Urinary bladder (tissue), 4 donors: Measurements from ENCODE around the gene RMND1. TPM values are rescaled to one million over a fixed set of nuclear protein-coding genes. Genes with fewer than 3 reads are reported as not detected.

Source experiments
- DNase-seq: peaks from one replicate; pipeline ENCODE4 v3.0.0-alpha.2; 2015; ENCODE audit errors: extremely low spot score
- H3K27ac ChIP-seq: one replicate; pipeline ENCODE4 v1.5.1; 2013; ENCODE audit warnings: low read depth, mild to moderate bottlenecking, moderate library complexity
- H3K36me3 ChIP-seq: one replicate; pipeline ENCODE4 v1.6.1; 2013; ENCODE audit warnings: mild to moderate bottlenecking, moderate library complexity; ENCODE audit not compliant: insufficient read depth
- H3K4me1 ChIP-seq: one replicate; pipeline ENCODE4 v1.6.1; 2013; ENCODE audit warnings: mild to moderate bottlenecking, moderate library complexity; ENCODE audit not compliant: insufficient read depth
- H3K4me3 ChIP-seq: one replicate; pipeline ENCODE4 v1.5.1; 2013; ENCODE audit warnings: low read depth, low read length
- WGBS: extraction: QIAGEN DNeasy Blood & Tissue Kit; methylation state at CpG from one replicate; pipeline ENCODE4 v1.1.7; 2013; 5-methylcytosine and 5-hydroxymethylcytosine counted together
- polyA plus RNA-seq: library from polyadenylated mRNA; stranded (reverse); fragments of 200-250 nt; gene quantifications from one replicate; pipeline ENCODE4 v1.2.3, GENCODE V29; 2013
- total RNA-seq: library from RNA; depleted of rRNA; stranded (reverse); fragments of >200 nt; gene quantifications from one replicate; pipeline ENCODE4 v1.2.3, GENCODE V29; 2014
- donor health status: healthy with polysubstance abuse.
- donor health status: healthy.

RMND1 gene
- total RNA-seq (41.1 TPM), polyA plus RNA-seq (11.2 TPM)

GRCh38 chr6:151451950-151452749, at the start of gene RMND1:
TSS of gene RMND1 (minus strand) at chr6:151452126. CDS start at chr6:151445811, 6,315 bp downstream.
- Histone ChIP-seq H3K4me3 (peak within 1 kb of the TSS; percentile 88), H3K4me1 (no peaks in the 10 kb centered on the region), H3K36me3 (no peaks in the 10 kb centered on the region), H3K27ac (peak within 1 kb of the TSS; percentile 77)
- DNase-seq, result peak; percentile 99
- under 1% methylated on average over 74 of the region's 74 CpGs for WGBS

GRCh38 chr6:151499551-151499950, 47.6 kb upstream of the RMND1 start:
- H3K4me1 ChIP-seq, result no peaks in the 10 kb centered on the region
- H3K36me3 ChIP-seq, result no peaks in the 10 kb centered on the region
- 70% methylated on average over 5 of the region's 5 CpGs for WGBS
- no peak overlapping the region for H3K4me3 ChIP-seq
- no peak for DNase-seq
- no peak overlapping the region for H3K27ac ChIP-seq

GRCh38 chr6:151498327-151498726, 46.4 kb upstream of the RMND1 start:
- Histone ChIP-seq H3K36me3 (no peaks in the 10 kb centered on the region), H3K4me3 (no peak overlapping the region), H3K27ac (no peak overlapping the region), H3K4me1 (peaks cover 3% of the 10 kb centered on the region)
- DNase-seq, result no peak
- WGBS, result 94% methylated on average over 1 of the region's 1 CpG

- H3K4me3 ChIP-seq, result no peak overlapping the region
- H3K36me3 ChIP-seq, result no peaks in the 10 kb centered on the region
- no peak overlapping the region for H3K27ac ChIP-seq
- no peak for DNase-seq
- H3K4me1 ChIP-seq, result peaks cover 3% of the 10 kb centered on the region
Measured at GRCh38 chr6:151497905-151498304, 46.0 kb upstream of the RMND1 start.

- Histone ChIP-seq H3K36me3 (no peaks in the 10 kb centered on the region), H3K4me1 (peaks cover 3% of the 10 kb centered on the region), H3K27ac (no peak overlapping the region), H3K4me3 (no peak overlapping the region)
- 90% methylated on average over 9 of the region's 9 CpGs for WGBS
- DNase-seq, result no peak
Measured at GRCh38 chr6:151495380-151495779, 43.5 kb upstream of the RMND1 start.

- no peak for DNase-seq
- Histone ChIP-seq H3K4me3 (peak overlapping the region; percentile 77), H3K36me3 (no peaks in the 10 kb centered on the region), H3K4me1 (peaks cover 3% of the 10 kb centered on the region), H3K27ac (no peak overlapping the region)
- WGBS, result 28% methylated on average over 4 of the region's 4 CpGs
Measured at GRCh38 chr6:151494936-151495320, 43.0 kb upstream of the RMND1 start.

GRCh38 chr6:151494235-151494935, 42.5 kb upstream of the RMND1 start:
- no peak for DNase-seq
- Histone ChIP-seq H3K4me3 (peak overlapping the region; percentile 77), H3K36me3 (no peaks in the 10 kb centered on the region), H3K4me1 (peaks cover 3% of the 10 kb centered on the region), H3K27ac (peak overlapping the region; percentile 72)
- WGBS, result under 1% methylated on average over 43 of the region's 43 CpGs

GRCh38 chr6:151493804-151494234, 41.9 kb upstream of the RMND1 start, which contains the start of gene CCDC170:
TSS of gene CCDC170 (plus strand) at chr6:151494017. CDS start at chr6:151494129, 112 bp downstream.
- Histone ChIP-seq H3K36me3 (no peaks in the 10 kb centered on the region), H3K4me3 (peak within 1 kb of the TSS; percentile 77), H3K4me1 (peaks cover 3% of the 10 kb centered on the region), H3K27ac (peak within 1 kb of the TSS; percentile 72)
- WGBS, result under 1% methylated on average over 58 of the region's 58 CpGs
- no peak for DNase-seq

- H3K4me1 ChIP-seq, result peaks cover 3% of the 10 kb centered on the region
- peak overlapping the region; percentile 77 for H3K4me3 ChIP-seq
- 38% methylated on average over 16 of the region's 16 CpGs for WGBS
- no peak overlapping the region for H3K27ac ChIP-seq
- no peak for DNase-seq
- H3K36me3 ChIP-seq, result no peaks in the 10 kb centered on the region
Measured at GRCh38 chr6:151493161-151493803, 41.4 kb upstream of the RMND1 start.

GRCh38 chr6:151490996-151491395, 39.1 kb upstream of the RMND1 start:
- Histone ChIP-seq H3K36me3 (no peaks in the 10 kb centered on the region), H3K4me1 (peaks cover 3% of the 10 kb centered on the region), H3K27ac (no peak overlapping the region), H3K4me3 (no peak overlapping the region)
- WGBS, result 70% methylated on average over 7 of the region's 7 CpGs
- DNase-seq, result no peak

- Histone ChIP-seq H3K4me3 (no peak overlapping the region), H3K4me1 (no peaks in the 10 kb centered on the region), H3K27ac (no peak overlapping the region), H3K36me3 (no peaks in the 10 kb centered on the region)
- 37% methylated on average over 2 of the region's 2 CpGs for WGBS
- no peak for DNase-seq
Measured at GRCh38 chr6:151488226-151488625, 36.3 kb upstream of the RMND1 start.

GRCh38 chr6:151483994-151484393, 32.1 kb upstream of the RMND1 start:
- Histone ChIP-seq H3K4me1 (no peaks in the 10 kb centered on the region), H3K36me3 (no peaks in the 10 kb centered on the region), H3K27ac (no peak overlapping the region), H3K4me3 (no peak overlapping the region)
- DNase-seq, result no peak

- Histone ChIP-seq H3K4me3 (no peak overlapping the region), H3K36me3 (no peaks in the 10 kb centered on the region), H3K27ac (peak overlapping the region; percentile 10), H3K4me1 (no peaks in the 10 kb centered on the region)
- no peak for DNase-seq
- WGBS, result 21% methylated on average over 5 of the region's 5 CpGs
Measured at GRCh38 chr6:151482290-151482689, 30.4 kb upstream of the RMND1 start.

- Histone ChIP-seq H3K4me3 (no peak overlapping the region), H3K27ac (no peak overlapping the region), H3K36me3 (no peaks in the 10 kb centered on the region), H3K4me1 (no peaks in the 10 kb centered on the region)
- DNase-seq, result no peak
Measured at GRCh38 chr6:151481786-151482185, 29.9 kb upstream of the RMND1 start.
